GM12875 (cell line): ENCODE results near the gene IL36G.

ENCODE experiments used
- H3K4me3 ChIP-seq: one replicate; pipeline ENCODE4 v1.5.1; 2011; ENCODE audit warnings: low read depth, low read length, control low read depth
- CTCF ChIP-seq: IDR thresholded peaks from 2 replicates; pipeline ENCODE4 v1.5.1; 2011; ENCODE audit warnings: low read depth, mild to moderate bottlenecking, control low read depth, inconsistent platforms, low read length, moderate library complexity, borderline replicate concordance; ENCODE audit not compliant: insufficient read depth

The IL36G gene

GRCh38 chr2:113015042-113015441 is 37.2 kb downstream of the IL36G start:
- TF ChIP-seq CTCF = no peak
- no peak overlapping the region for H3K4me3 ChIP-seq

- no peak for TF ChIP-seq CTCF
- no peak overlapping the region for H3K4me3 ChIP-seq
Observed at GRCh38 chr2:113015655-113016054, 37.8 kb downstream of the IL36G start.

GRCh38 chr2:113018509-113018908 is 40.7 kb downstream of the IL36G start:
- H3K4me3 ChIP-seq = no peak overlapping the region
- TF ChIP-seq CTCF = no peak

- H3K4me3 ChIP-seq = no peak overlapping the region
- TF ChIP-seq CTCF = no peak
Observed at GRCh38 chr2:113021312-113021711, 43.5 kb downstream of the IL36G start.

GRCh38 chr2:113024764-113025163 is 47.0 kb downstream of the IL36G start:
- no peak for TF ChIP-seq CTCF
- no peak overlapping the region for H3K4me3 ChIP-seq

- TF ChIP-seq CTCF = no peak
- no peak overlapping the region for H3K4me3 ChIP-seq
Observed at GRCh38 chr2:113025737-113026136, 47.9 kb downstream of the IL36G start.

GRCh38 chr2:113027691-113028090 is 49.9 kb downstream of the IL36G start:
- no peak for TF ChIP-seq CTCF
- H3K4me3 ChIP-seq = no peak overlapping the region
